Measurements from ENCODE around the gene SCGB1A1. TPM values are rescaled to one million over a fixed set of nuclear protein-coding genes. Genes with fewer than 3 reads are reported as not detected.
A peak's percentile ranks its signal among the peaks of the same experiment; 100 is the strongest.

The SCGB1A1 gene
- total RNA-seq, 1 experiment from 2014 or later, result not detected

GRCh38 chr11:62394825-62395538 lies 23.9 kb upstream of the SCGB1A1 start:
- peak; percentile 70 for TF ChIP-seq CTCF (IDR thresholded peaks at IDR 0.05; ENCODE audit: unreplicated experiment)
- H3K4me1 Mint-ChIP-seq (ENCODE audit: low read depth, unreplicated experiment), result no peaks in the 10 kb centered on the region
- H3K4me3 Mint-ChIP-seq (ENCODE audit: low read depth, unreplicated experiment), result no peak overlapping the region
- no peak overlapping the region for H3K27ac Mint-ChIP-seq (ENCODE audit: unreplicated experiment)
- BruUV-seq (replicated peaks), result no TSS peak
- CTCF ChIA-PET, result interaction anchor here (0.5 to 2.0 kb wide), 13 partner anchors 30 to 359 kb away, joined by 3 to 20 read pairs (median 4); partner anchors contain the start of genes B3GAT3, EEF1G, TUT1 and ZBTB3
- no peaks in the 10 kb centered on the region for H3K36me3 Mint-ChIP-seq (ENCODE audit: insufficient read depth, unreplicated experiment)
- H3K27me3 Mint-ChIP-seq (ENCODE audit: unreplicated experiment), result no peaks in the 10 kb centered on the region
- intact Hi-C loops (cut with micrococcal nuclease; ENCODE audit: unreplicated experiment), result loop anchor here (2.0 to 5.0 kb wide), 3 partner anchors 37 to 166 kb away; no protein-coding TSS in a partner anchor
- peak; percentile 51 for DNase-seq
- no peaks in the 10 kb centered on the region for H3K9me3 Mint-ChIP-seq (ENCODE audit: low read depth, unreplicated experiment)

- Mint-ChIP-seq H3K36me3 (ENCODE audit: insufficient read depth, unreplicated experiment) (no peaks in the 10 kb centered on the region), H3K4me1 (ENCODE audit: low read depth, unreplicated experiment) (no peaks in the 10 kb centered on the region), H3K4me3 (ENCODE audit: low read depth, unreplicated experiment) (no peak overlapping the region), H3K9me3 (ENCODE audit: low read depth, unreplicated experiment) (no peaks in the 10 kb centered on the region), H3K27me3 (ENCODE audit: unreplicated experiment) (no peaks in the 10 kb centered on the region), H3K27ac (ENCODE audit: unreplicated experiment) (no peak overlapping the region)
- BruUV-seq (replicated peaks), result no TSS peak
- TF ChIP-seq CTCF (IDR thresholded peaks at IDR 0.05; ENCODE audit: unreplicated experiment), result no peak
- CTCF ChIA-PET, result interaction anchor here (1.5 to 2.0 kb wide), 3 partner anchors 29 to 196 kb away, joined by 4 to 15 read pairs (median 6); partner anchors contain the start of gene TUT1
- intact Hi-C loops (cut with micrococcal nuclease; ENCODE audit: unreplicated experiment), result loop anchor here (2.0 kb wide), 1 partner anchor 165 kb away; no protein-coding TSS in a partner anchor
- DNase-seq, result no peak
Measured at GRCh38 chr11:62395885-62396551, 22.8 kb upstream of the SCGB1A1 start.

GRCh38 chr11:62398011-62398994 lies 20.5 kb upstream of the SCGB1A1 start:
- Mint-ChIP-seq H3K4me3 (ENCODE audit: low read depth, unreplicated experiment) (no peak overlapping the region), H3K4me1 (ENCODE audit: low read depth, unreplicated experiment) (no peaks in the 10 kb centered on the region), H3K27me3 (ENCODE audit: unreplicated experiment) (peaks cover 14% of the 10 kb centered on the region), H3K36me3 (ENCODE audit: insufficient read depth, unreplicated experiment) (no peaks in the 10 kb centered on the region), H3K9me3 (ENCODE audit: low read depth, unreplicated experiment) (no peaks in the 10 kb centered on the region), H3K27ac (ENCODE audit: unreplicated experiment) (no peak overlapping the region)
- CTCF ChIA-PET, result no interaction called here
- TF ChIP-seq CTCF (IDR thresholded peaks at IDR 0.05; ENCODE audit: unreplicated experiment), result no peak
- no TSS peak for BruUV-seq (replicated peaks)
- intact Hi-C loops (cut with micrococcal nuclease; ENCODE audit: unreplicated experiment), result no loop called here
- no peak for DNase-seq

Measured in Calu3 (cell line).